NB4 (cell line): ENCODE data around the gene MOSMO.

ENCODE experiments used
- POLR2A ChIP-seq: IDR thresholded peaks from 2 replicates; pipeline ENCODE4 v1.6.1; 2011; ENCODE audit warnings: mild to moderate bottlenecking; ENCODE audit not compliant: insufficient read length; ENCODE audit errors: extremely low read depth
- TF ChIP-seq, protein P1 (sequence below): IDR thresholded peaks from one replicate; pipeline ENCODE4 v1.5.1; 2012; ENCODE audit warnings: low read depth, low read length

DNA sequence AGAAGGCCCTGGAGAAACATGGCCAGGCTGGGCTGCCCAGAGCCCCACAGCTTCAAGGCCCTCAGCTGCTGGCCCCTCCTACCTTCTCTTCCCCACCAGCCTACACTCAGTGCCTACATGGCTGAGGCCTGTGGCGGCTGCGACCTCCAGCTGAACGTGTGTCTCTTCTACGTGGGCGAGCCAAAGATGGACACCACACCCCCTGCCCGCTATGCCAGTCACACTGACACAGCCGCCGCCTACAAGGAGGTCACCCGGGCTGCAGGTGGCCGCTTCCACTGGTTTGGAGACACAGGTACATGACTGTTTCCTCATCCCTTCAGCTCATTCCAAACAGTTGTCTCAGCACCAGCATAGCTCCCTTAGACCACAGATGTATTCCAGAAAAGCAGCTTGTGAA is 124.9 kb downstream of the MOSMO start:
- TF ChIP-seq, protein P1, sequence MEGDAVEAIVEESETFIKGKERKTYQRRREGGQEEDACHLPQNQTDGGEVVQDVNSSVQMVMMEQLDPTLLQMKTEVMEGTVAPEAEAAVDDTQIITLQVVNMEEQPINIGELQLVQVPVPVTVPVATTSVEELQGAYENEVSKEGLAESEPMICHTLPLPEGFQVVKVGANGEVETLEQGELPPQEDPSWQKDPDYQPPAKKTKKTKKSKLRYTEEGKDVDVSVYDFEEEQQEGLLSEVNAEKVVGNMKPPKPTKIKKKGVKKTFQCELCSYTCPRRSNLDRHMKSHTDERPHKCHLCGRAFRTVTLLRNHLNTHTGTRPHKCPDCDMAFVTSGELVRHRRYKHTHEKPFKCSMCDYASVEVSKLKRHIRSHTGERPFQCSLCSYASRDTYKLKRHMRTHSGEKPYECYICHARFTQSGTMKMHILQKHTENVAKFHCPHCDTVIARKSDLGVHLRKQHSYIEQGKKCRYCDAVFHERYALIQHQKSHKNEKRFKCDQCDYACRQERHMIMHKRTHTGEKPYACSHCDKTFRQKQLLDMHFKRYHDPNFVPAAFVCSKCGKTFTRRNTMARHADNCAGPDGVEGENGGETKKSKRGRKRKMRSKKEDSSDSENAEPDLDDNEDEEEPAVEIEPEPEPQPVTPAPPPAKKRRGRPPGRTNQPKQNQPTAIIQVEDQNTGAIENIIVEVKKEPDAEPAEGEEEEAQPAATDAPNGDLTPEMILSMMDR = no peak
- no peak for TF ChIP-seq POLR2A
